RWPE1 (cell line): Measurements from ENCODE around the gene OR6J1.
A peak's percentile ranks its signal among the peaks of the same experiment; 100 is the strongest.
"Not testable (repeated sequence)": the region's sequence is repeated elsewhere in the genome, so short reads cannot be mapped to it uniquely, and the experiment has no call there.

ENCODE experiments used
- CTCF ChIA-PET: fragments of 350-600 bp; sonication (Branson Sonifier 250); formaldehyde crosslinking; extraction: SDS; loops from one replicate; lab custom pipeline; 2021; lab: Yijun Ruan, JAX
- POLR2A ChIA-PET: fragments of 400-600 bp; formaldehyde crosslinking; extraction: SDS; loops from one replicate; lab custom pipeline; 2020; ENCODE audit warnings: antibody characterized with exemption; ENCODE audit not compliant: low non-redundant PET; lab: Yijun Ruan, JAX
- DNase-seq: peaks from one replicate; pipeline ENCODE4 v3.0.0; 2012; ENCODE audit warnings: low spot score
- H3K27ac ChIP-seq: fragments of 450-650 bp; 2 replicates; pipeline ENCODE4 v1.5.1; 2017
- CTCF ChIP-seq: fragments of 450-650 bp; conservative IDR thresholded peaks from 2 replicates; pipeline ENCODE4 v1.5.1; 2017; ENCODE audit warnings: low read depth, mild to moderate bottlenecking

OR6J1 gene

GRCh38 chr14:22641846-22642245, 2.3 kb downstream of the OR6J1 start:
- peak; percentile 21 for DNase-seq
- no peak for TF ChIP-seq CTCF
- ChIA-PET POLR2A (no interaction called here), CTCF (interaction anchor here (1.7 kb wide), 1 partner anchor 72 kb away, joined by 6 read pairs; no protein-coding TSS in a partner anchor)
- peak overlapping the region; percentile 45 for H3K27ac ChIP-seq

GRCh38 chr14:22640192-22640591, 4.0 kb downstream of the OR6J1 start:
- ChIA-PET POLR2A (interaction anchor here (0.6 kb wide), 1 partner anchor 41 kb away, joined by 5 read pairs; no protein-coding TSS in a partner anchor), CTCF (no interaction called here)
- no peak for DNase-seq
- no peak overlapping the region for H3K27ac ChIP-seq
- TF ChIP-seq CTCF: no peak

GRCh38 chr14:22635980-22636379, 8.2 kb downstream of the OR6J1 start:
- POLR2A ChIA-PET, CTCF ChIA-PET, DNase-seq, H3K27ac ChIP-seq: not testable (repeated sequence)

GRCh38 chr14:22634233-22634900, 9.8 kb downstream of the OR6J1 start:
- POLR2A ChIA-PET: no interaction called here
- no peak overlapping the region for H3K27ac ChIP-seq
- CTCF ChIA-PET: interaction anchor here (1.2 kb wide), 1 partner anchor 64 kb away, joined by 3 read pairs; no protein-coding TSS in a partner anchor
- DNase-seq: no peak
- no peak for TF ChIP-seq CTCF

- no peak for DNase-seq
- no peak overlapping the region for H3K27ac ChIP-seq
- TF ChIP-seq CTCF: no peak
- ChIA-PET CTCF (no interaction called here), POLR2A (no interaction called here)
Measured at GRCh38 chr14:22630486-22630885, 13.7 kb downstream of the OR6J1 start.

GRCh38 chr14:22630066-22630465, 14.1 kb downstream of the OR6J1 start:
- H3K27ac ChIP-seq: no peak overlapping the region
- no peak for TF ChIP-seq CTCF
- no peak for DNase-seq
- CTCF ChIA-PET: no interaction called here
- POLR2A ChIA-PET: no interaction called here

GRCh38 chr14:22629361-22629760, 14.8 kb downstream of the OR6J1 start:
- H3K27ac ChIP-seq: no peak overlapping the region
- DNase-seq: no peak
- ChIA-PET POLR2A (no interaction called here), CTCF (no interaction called here)
- no peak for TF ChIP-seq CTCF
